ENCODE measurements around the gene DLGAP4.
"Not testable (repeated sequence)": the region's sequence is repeated elsewhere in the genome, so short reads cannot be mapped to it uniquely, and the experiment has no call there.

DLGAP4 gene

DNA sequence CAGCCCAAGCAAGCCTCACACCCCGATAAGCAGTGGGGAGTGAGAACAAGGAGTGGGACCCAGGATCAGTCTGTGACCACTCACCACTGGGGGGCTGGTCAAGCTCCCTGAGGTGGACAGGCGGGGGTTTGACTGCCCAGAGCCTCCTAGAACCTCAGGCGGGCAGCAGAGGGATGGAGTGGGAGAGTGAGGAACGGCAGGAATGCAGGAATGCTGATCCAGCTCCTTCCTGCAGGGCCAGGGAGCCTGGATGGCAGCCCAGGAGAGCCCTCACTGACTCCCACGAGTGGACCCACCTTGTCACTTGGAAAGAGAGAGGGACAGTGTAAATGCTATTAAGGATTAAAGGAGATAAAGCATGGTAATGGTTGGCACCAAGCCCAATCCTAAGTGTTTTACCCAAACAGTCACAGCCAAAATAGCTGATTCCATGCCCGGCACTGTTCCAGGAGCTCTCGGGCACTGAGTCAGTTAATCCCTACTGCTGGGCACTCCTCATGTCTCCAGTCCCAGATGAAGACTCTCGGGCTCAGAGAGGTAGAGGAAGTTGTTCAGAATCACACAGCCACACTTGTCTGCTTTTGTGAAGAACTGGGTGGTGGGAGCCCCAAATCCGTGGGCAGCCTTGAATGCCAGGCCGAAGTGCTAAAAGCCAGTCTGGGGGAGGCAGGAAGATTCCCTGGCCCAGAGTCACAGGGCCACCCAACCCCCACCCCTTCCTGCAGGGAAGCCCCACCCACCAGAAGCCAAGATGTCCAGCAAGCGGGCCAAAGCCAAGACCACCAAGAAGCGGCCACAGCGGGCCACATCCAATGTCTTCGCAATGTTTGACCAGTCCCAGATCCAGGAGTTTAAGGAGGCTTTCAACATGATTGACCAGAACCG is 238.2 kb downstream of the DLGAP4 start:
- DNase-seq = no peak

DNA sequence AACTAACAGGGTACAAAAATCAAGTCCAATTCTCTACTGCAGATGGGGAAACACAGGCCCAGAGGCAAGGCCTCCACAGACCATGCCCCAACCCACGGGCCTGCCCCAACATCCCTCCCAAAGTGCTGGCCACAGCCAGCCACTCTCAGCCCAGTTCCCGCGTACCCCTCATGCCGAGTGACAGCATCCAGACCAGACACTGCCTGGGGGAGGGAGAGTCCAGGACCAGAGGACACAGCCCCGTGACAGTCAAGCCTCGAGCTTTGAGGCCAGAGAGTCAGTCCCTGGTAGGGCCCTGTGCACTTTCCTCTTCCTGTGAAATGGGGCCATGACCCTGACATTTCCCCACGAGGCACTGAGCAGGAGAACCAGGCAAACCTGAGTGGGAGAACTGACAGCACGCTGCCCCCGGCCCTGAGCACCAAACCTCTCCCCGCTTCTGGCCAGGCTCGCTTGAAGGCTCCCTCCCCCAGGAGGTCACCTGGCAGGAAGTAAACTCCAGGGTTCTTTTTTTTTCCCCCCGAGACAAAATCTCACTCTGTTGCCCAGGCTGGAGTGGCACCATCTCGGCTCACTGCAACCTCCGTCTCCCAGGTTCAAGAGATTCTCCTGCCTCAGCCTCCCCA is 240.1 kb downstream of the DLGAP4 start:
- DNase-seq = no peak

DNA sequence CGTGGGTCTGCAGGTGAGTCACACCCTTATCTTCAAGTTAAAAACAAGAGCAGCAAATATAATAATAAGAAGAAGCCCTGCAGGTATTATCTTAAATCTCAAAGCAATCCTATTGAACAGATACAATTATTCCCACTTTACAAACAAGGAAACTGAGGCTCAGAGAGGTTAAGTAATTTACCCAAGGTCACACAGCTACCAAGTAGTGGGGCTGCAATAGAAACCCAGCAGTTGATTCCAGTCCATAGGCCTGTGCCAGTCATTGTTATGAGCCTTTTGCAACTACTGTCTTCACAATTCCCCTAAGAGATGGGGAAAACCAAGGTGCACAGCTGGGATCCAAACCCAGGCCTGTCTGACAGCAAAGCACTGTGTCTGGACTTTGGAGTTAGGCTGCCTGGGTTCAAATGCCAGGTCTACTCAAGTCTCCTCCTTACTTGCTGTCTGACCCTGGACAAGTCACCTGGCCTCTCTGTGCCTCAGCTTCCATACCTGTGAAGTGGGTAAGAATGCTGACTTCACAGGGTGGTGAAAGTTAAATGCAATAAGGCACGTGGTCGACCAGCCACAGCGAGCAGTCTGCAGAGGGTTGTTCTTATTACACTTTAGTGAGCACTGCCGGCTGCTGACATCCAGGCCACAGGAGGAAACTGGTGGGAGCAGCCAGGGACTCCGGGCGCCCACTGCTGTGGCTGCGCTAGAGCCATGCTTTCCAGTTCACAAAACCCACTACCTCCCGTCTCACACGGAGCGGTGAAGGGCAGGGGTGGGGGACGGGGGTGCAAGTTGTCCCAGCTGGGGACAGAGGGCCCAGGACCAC is 241.3 kb downstream of the DLGAP4 start:
- DNase-seq = no peak

DNA sequence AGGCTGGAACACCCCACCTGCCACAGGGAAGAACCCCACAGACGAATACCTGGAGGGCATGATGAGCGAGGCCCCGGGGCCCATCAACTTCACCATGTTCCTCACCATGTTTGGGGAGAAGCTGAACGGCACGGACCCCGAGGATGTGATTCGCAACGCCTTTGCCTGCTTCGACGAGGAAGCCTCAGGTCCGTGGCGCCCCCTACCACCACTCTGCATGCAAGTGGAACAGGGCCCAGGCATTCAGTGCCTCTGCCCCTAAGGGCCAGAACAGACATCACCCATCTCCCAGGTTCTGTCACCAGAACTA is 241.8 kb downstream of the DLGAP4 start:
- DNase-seq = no peak

DNA sequence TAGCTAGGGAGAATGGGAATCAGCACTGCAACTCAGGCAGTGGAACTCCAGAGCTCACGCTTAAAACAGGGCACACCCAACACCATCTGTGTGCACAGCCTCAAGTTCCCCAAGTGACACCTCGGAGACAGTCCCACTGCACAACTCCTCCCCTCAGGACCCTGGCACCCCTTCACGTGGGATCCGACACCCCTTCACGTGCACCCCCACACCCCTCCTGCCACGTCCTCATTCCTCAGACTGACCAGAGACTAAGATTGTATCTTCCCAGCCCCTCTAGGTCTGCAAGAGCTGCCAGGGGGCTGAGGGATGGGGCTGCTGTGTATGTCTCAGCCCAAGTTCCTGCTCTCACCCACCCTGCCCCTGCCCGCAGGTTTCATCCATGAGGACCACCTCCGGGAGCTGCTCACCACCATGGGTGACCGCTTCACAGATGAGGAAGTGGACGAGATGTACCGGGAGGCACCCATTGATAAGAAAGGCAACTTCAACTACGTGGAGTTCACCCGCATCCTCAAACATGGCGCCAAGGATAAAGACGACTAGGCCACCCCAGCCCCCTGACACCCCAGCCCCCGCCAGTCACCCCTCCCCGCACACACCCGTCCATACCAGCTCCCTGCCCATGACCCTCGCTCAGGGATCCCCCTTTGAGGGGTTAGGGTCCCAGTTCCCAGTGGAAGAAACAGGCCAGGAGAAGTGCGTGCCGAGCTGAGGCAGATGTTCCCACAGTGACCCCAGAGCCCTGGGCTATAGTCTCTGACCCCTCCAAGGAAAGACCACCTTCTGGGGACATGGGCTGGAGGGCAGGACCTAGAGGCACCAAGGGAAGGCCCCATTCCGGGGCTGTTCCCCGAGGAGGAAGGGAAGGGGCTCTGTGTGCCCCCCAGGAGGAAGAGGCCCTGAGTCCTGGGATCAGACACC is 242.8 kb downstream of the DLGAP4 start:
- DNase-seq = no peak

DNA sequence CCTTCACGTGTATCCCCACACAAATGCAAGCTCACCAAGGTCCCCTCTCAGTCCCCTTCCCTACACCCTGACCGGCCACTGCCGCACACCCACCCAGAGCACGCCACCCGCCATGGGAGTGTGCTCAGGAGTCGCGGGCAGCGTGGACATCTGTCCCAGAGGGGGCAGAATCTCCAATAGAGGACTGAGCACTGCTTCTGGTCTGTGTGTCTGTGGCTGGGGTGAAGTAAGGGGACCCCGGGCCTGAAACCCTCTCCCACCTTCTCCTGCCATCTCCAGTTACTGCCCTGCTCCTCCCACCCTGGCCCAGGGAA is 243.4 kb downstream of the DLGAP4 start:
- no peak for DNase-seq

DNA sequence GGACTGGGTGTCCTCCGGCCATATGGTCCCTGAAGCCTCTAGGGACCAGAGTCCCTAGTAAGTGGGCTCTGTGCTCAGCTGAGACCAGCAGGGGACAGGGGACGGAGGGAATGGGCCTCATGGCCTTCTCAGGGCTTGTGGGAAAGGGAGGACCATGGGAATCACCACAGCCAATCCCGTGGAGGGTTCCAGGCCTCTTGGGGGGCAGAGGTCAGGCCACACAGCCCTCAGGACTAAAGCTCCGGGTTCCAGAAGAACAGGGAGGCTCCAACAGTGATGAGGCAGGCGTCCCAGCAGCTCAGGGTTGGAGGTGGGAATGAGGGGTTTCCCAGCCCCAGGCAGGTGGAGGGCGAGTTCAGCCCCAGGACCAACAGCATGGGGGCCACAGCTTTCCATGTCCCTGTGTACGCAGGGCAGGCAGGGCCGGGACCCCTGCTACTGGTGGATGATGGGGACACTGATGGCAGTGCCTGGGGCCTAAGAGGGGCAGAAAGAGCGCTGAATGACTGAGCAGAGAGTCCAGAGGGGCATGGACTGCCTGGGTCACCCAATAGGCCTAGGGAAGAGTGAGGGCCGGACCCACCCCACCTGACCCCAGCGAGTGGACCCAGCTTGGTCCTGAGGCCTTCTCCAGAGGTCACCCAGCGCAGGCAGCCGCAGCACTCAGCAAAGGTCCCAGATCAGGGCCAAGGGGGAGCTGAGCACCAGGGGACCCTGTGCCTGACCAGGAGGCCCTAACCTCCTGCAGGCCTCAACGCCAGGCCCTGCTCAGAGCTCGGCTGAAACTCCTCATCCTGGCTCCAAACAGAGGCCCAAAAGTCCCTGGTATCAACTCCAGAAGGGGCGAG is 244.0 kb downstream of the DLGAP4 start:
- DNase-seq = no peak

DNA sequence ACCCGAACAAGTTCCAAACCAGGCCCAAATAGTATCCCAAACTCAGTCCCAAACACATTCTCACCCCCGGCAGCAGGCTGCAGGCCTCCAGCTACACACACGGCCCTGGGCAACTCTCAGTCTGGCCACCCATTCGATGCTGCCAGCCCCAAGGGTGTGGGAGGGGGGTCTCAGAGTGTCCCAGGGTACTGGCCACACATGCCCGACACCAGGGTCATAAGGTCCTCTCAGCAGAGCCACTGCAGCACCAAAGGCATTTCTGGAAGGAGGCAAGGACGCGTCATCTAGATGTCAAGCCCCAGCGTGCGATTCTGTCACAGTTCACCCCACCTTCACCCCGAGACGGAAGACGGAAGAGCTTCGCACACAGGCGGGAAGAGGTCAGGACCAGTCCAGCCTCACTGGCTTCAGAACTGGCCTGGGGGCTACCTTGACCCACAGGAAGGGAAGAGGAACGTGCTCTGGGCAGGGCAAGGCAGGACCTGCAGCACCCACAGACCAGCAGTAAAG is 244.7 kb downstream of the DLGAP4 start:
- DNase-seq = no peak

DNA sequence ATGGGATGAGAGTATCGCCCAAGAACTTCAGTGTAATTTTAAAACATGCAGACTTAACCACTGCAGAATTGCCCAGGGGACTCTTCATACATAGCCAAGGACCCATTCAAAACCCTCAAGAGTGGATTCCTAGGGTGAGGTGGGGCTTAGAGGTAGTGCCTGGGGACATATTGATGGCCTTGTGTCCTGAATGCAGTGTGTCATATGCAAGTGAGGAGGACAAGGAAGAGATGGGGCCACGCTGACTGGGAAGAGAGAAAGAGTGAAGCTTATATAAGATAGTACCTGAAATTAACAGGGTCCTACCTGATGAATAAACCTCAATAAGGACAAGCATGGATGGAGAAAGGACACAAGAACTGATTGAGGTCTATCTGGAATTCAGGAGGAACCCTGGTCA is 249.1 kb downstream of the DLGAP4 start:
- no peak for DNase-seq

DNA sequence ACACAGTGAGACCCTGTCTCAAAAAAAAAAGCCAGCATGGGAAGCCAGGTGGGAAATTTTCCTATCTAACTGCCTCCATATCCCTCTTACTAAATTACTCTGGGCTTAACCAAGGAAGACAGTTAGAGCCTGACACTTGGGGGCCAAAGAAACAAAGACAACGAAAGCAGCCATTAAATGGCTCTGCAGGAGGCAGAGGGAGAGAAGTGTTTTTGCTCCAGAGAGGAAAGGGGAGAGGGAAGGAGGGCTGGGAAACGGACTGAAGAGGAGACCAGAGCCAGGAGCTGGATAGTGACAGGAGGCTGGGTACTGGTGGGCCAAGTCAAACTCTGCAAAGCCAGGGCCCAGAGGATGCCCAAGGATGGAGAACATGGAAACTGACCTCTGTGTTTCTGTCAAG is 256.6 kb downstream of the DLGAP4 start:
- DNase-seq = no peak

DNA sequence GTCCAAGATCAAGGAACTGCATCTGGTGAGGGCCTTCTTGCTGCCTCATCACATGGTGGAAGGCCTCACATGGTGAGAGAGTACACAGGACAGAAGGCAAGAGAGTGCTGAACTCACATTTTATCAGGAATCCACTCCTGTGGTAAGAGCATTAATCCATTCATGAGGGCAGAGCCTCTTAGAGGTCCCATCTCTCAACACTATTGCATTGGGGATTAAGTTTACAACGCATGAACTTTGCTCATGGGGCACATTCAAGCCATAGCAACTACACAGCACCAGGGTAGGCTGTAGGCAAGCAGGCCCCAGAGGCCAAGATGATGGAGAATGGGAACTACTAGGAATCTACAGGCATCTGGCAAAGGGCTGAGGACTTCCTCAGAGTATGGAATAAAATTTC is 257.2 kb downstream of the DLGAP4 start:
- no peak for DNase-seq

DNA sequence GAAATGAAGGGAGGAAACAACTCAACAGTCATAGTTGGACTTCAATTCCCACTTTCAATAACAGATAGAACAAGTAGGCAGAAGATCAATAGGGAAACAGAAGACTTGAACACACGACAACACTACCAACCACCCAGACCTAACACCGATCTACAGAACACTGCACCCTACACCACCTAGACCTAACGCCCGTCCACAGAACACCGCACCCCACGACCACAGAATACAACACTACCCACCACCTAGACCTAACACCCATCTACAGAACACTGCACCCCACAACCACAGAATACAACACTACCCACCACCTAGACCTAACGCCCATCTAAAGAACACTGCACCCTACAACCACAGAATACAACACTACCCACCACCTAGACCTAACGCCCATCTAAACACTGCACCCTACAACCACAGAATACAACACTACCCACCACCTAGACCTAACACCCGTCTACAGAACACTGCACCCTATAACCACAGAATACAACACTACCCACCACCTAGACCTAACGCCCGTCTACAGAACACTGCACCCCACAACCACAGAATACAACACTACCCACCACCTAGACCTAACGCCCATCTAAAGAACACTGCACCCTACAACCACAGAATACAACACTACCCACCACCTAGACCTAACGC is 258.1 kb downstream of the DLGAP4 start:
- not testable (repeated sequence) for DNase-seq

DNA sequence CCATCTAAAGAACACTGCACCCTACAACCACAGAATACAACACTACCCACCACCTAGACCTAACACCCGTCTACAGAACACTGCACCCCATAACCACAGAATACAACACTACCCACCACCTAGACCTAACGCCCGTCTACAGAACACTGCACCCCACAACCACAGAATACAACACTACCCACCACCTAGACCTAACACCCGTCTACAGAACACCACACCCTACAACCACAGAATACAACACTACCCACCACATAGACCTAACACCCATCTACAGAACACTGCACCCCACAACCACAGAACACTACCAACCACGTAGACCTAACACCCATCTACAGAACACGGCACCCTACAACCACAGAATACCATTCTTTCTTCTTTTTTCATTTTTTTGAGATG is 258.6 kb downstream of the DLGAP4 start:
- DNase-seq = not testable (repeated sequence)

DNA sequence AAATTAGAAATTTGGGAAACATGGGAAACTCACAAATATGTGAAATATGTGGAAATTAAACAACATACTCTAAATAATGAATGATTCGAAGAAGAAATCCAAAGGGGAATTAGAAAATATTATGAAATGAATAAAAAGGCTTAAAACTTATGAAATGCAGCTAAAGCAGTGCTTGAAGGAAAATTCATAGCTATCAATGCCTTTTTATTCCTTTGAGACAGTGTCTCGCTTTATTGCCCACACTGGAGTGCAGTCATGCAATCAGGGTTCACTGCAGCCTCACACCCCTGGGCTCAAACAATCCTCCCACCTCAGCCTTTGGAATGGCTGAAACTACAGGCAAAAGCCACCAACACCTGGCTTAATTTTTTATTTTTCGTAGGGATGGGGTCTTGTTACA is 259.4 kb downstream of the DLGAP4 start:
- DNase-seq = no peak

DNA sequence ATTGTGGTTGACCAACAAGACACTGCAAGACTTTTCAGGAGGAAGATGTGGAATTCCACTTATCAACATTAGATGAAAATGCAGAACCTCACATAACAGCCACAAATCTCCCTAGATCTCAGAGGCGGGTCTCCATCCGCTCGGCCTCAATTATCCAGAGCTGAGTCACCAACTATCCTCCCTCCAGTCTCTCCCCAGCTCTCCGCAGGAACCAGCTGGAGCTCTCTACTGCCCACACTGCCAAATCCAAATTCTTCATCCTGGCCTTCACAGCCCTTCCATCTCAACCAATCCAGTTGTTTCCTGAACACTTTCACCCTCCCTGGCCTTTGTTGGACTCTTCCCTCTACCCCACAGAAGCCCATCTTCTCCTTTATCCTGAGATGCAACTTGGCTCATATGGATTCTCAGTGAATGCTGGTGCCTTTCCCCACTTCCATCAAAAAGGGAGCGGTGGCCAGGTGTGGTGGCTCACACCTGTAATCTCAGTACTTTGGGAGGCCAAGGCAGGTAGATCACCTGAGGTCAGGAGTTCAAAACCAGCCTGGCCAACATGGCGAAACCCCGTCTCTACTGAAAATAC is 263.8 kb downstream of the DLGAP4 start:
- no peak for DNase-seq

DNA sequence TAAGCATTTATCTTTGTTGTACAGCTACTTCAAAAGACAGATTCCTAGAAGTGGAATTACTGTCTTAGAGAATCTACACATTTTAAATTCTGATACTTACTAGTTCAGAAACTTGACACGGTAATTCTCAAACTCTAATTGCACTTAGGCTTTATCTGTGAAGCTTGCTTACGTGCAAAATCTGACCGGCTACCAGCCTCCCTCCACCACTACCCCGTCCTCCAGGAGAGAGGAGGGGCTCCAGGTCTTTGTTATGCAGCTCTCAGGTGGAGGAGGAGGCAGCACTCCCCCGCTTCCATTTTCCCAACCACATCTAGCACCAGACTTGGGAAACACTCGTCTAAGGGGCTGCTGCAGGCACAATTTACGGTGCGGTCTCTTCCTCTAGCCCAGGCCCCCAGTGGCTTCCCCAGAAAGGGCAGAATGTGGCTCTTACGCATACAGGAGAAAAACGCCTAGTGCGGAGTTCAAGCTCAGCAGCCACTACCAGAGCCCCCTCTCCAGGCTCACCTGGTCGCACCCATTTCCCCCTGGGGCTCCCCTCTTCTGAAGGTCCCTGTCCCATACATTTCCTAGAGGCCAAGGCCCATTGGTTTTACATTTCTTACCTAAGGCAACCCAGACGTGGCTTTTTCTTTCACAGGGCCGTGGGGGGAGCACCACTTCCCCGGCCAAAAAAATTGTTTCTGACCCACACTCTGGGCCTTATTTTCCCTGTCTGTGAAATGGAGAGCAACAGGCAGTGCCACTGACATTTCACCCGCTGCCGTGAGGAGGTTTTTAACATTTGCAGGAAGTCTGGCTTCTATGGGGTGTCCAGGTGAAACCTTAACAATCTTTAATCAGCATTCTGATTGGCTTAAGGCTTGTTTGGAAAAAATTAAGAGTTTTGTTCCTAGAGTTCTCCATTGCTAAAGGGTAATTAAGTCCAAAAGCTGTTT is 265.7 kb downstream of the DLGAP4 start:
- no peak for DNase-seq

DNA sequence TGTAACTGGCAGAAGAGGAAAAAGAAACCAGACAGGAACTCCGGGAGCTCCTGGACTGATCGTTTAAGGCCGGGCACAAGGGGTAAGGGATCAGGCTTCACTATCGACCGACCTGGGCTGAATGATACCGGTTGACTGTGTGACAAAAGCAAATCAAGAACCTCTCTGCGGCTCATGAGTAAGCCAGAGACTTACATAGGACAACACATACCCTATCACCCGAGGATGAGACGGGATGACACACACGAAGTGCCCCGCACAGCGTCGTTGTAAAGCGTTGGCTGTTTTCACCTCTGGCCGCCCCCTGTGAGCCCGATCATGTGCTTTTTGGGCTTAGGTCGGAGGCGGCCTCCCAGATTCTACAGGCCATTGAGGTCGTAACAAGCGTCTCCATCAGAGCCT is 266.6 kb downstream of the DLGAP4 start:
- DNase-seq = peak; percentile 70

DNA sequence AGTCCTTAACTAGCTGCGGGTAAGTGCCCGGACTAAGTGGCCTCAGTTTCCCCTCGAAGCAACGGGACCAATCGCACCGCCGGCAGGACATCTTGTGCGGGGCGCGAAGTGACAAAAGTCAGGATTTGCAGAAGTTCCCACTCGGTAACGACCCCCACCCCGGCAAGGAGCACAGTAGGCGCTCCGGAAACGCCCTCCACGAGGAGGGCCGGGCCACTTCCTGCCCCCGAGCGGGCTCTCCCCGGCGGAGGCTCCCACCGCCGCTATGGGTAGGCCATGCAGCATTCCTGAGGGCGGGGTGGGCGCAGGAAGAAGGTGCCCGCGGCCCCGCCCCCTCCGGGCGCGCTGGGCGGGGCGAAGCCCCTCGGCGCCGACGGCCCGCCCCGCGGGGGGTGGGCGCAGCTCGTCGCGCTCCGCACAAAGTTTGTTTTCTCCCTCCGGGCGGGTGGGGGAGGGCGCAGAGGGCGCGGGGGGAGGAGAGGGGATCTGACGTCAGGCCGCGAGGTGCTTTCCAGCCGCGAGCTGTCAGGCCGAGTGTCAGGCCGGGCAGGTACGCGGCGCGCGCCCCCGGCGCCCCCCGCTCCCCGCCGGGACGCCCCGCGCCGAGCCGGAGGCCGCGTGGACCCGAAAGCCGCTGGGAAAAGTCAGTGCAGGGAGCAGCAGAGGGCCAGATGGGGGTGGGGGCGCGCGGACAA is 267.1 kb downstream of the DLGAP4 start, which contains the start of gene TGIF2:
TSS of gene TGIF2 (plus strand) at position 495 of the 695 bp plus-strand sequence. CDS start 5,178 bp downstream, outside the sequence.
- DNase-seq = peak; percentile 87

Measured in stimulated activated naive CD4-positive, alpha-beta T cell treated with Interleukin-2 at 50 U/mL for 16 hours (primary cell).